ENCODE results near the gene AP2A2.

GRCh38 chr11:937841-938261, 12.2 kb downstream of the AP2A2 start:
- TF ChIP-seq REST (IDR thresholded peaks at IDR 0.05; ENCODE audit: low read depth) (no peak), MAX (IDR thresholded peaks at IDR 0.05) (no peak), RAD21 (IDR thresholded peaks at IDR 0.05; ENCODE audit: low read depth) (no peak), ZBTB7A (IDR thresholded peaks at IDR 0.05; ENCODE audit: low read depth) (no peak), YY1 (IDR thresholded peaks at IDR 0.05; ENCODE audit: low read depth) (no peak), TAF1 (IDR thresholded peaks at IDR 0.05; ENCODE audit: low read depth) (no peak), TCF12 (IDR thresholded peaks at IDR 0.05; ENCODE audit: low read depth) (no peak), EP300 (IDR thresholded peaks at IDR 0.05; ENCODE audit: borderline replicate concordance) (no peak), CEBPB (IDR thresholded peaks at IDR 0.05) (no peak), TEAD4 (IDR thresholded peaks at IDR 0.05) (no peak), CREB1 (IDR thresholded peaks at IDR 0.05; ENCODE audit: low read depth) (no peak), NFIC (IDR thresholded peaks at IDR 0.05) (no peak)
